Measurements from ENCODE around the gene CPNE7. TPM values are rescaled to one million over a fixed set of nuclear protein-coding genes. Genes with fewer than 3 reads are reported as not detected.

Gene CPNE7
- total and polyA plus RNA-seq, 8 donors, result 0.92 to 6.2 (median 1.8) TPM; not detected in 1

DNA sequence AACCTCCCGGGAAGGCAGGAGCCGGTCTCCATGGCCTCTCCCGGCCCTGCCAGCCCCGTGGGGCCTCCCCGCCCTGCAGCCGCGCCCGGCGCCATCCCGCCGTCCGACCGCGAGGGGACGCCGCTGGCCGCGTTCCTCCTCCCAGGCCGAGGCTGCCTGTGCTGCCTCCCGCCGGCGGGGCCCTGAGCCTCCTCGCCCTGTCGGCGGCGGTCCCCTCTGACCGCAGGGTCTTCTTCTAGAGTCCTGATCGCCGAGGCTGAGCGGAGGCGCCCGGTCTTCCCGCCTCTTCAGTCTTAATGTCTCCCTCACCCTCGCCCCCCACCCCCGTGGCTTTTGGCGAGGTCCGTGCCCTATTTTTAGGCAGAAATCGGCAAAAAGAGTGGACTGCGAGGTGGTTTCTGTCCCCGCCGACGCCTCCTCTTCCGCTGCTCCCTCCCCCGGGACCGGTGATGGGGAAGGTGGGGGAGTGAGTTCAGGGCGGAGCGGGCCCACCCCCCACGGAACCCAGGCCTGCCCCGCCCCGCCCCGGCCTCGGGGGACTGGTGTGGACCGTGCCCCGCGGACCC lies 794 bp upstream of the CPNE7 start:
- DNase-seq, result peak; percentile 77 to 86
- WGBS, 5 donors, result 1 to 4% (median 2%) methylated on average over 24 to 55 of the region's 55 CpGs
- Histone ChIP-seq H3K27me3 (peaks cover 23 to 83% (median 41%) of the 10 kb centered on the region in 3 donors), H3K4me3 (peak overlapping the region; percentile 29 to 46 (median 30)), H3K4me1 (peaks cover 20 to 31% (median 25%) of the 10 kb centered on the region in 4 donors), H3K36me3 (no peaks in the 10 kb centered on the region), H3K9me3 (no peaks in the 10 kb centered on the region), H3K27ac (no peak overlapping the region)
- TF ChIP-seq POLR2AphosphoS5 (IDR thresholded peaks at IDR 0.05) (peak in 1 of 3 donors; percentile 45), EP300 (IDR thresholded peaks at IDR 0.05) (no peak), POLR2A (IDR thresholded peaks at IDR 0.05) (no peak)
- TF ChIP-seq, protein P1, sequence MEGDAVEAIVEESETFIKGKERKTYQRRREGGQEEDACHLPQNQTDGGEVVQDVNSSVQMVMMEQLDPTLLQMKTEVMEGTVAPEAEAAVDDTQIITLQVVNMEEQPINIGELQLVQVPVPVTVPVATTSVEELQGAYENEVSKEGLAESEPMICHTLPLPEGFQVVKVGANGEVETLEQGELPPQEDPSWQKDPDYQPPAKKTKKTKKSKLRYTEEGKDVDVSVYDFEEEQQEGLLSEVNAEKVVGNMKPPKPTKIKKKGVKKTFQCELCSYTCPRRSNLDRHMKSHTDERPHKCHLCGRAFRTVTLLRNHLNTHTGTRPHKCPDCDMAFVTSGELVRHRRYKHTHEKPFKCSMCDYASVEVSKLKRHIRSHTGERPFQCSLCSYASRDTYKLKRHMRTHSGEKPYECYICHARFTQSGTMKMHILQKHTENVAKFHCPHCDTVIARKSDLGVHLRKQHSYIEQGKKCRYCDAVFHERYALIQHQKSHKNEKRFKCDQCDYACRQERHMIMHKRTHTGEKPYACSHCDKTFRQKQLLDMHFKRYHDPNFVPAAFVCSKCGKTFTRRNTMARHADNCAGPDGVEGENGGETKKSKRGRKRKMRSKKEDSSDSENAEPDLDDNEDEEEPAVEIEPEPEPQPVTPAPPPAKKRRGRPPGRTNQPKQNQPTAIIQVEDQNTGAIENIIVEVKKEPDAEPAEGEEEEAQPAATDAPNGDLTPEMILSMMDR (IDR thresholded peaks at IDR 0.05), result peak in 4 of 7 experiments; percentile 42 to 72 (median 64)
- intact Hi-C loops (cut with DNase I; ENCODE audit: low total_unique reads), result loop anchor here (10.0 kb wide), 1 partner anchor 70 kb away; no protein-coding TSS in a partner anchor

DNA sequence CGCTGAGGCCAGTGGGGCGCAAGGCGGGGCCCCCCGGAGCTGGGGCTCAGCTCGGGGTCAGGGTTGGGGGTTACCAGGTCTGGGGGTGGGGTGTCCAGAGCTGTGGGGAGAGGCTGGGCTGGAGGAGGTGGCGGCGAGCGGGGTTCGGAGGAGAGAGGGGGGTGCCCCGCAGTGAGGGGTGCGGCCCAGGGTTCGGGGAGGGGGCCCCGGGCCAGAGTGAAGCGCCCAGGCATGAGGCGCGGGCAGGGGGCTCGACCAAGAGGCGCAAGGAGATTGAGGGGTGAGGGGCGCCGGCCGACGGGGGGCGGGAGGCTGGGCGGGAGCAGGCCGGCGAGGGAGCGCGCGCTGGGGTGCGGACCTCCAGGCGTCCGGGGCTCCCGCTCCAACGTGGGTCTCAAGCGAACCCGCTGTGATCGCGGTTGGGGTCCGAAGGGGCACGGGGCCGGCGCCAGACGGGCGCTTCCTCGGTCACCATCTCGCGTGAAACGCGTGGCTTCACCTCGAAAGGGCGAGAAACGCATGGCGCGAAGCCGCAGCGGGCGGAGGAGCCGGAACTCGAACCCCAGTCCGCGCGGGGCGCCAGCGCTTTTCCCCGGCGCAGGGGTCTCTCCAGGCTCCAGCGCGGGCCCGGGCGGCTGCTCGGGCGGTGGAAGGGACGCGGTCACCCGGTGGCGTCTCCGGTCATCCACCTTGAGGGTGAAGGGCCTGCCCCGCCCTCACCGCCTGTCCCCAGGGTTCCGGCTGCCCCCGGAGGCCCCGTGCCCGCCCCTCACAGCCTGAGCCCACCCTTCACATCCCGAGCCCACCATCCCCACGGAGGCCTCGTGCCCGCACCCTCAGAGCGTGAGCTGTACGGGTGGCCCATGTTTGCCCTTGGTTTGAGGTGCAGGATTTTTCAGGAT lies 846 bp downstream of the CPNE7 start:
- Histone ChIP-seq H3K9me3 (no peaks in the 10 kb centered on the region), H3K36me3 (no peaks in the 10 kb centered on the region), H3K27me3 (peaks cover 18 to 69% (median 33%) of the 10 kb centered on the region in 3 donors), H3K27ac (no peak overlapping the region), H3K4me3 (peak overlapping the region in 3 of 4 donors; percentile 30 to 47 (median 31)), H3K4me1 (peaks cover 20 to 33% (median 27%) of the 10 kb centered on the region in 4 donors)
- intact Hi-C loops (cut with DNase I; ENCODE audit: low total_unique reads), result loop anchor here (10.0 kb wide), 1 partner anchor 68 kb away; no protein-coding TSS in a partner anchor
- TF ChIP-seq POLR2AphosphoS5 (IDR thresholded peaks at IDR 0.05) (no peak), POLR2A (IDR thresholded peaks at IDR 0.05) (no peak), EP300 (IDR thresholded peaks at IDR 0.05) (no peak)
- TF ChIP-seq, protein P1 (IDR thresholded peaks at IDR 0.05), result no peak
- no peak for DNase-seq
- WGBS, 5 donors, result 16 to 26% (median 25%) methylated on average over 45 to 89 of the region's 89 CpGs

DNA sequence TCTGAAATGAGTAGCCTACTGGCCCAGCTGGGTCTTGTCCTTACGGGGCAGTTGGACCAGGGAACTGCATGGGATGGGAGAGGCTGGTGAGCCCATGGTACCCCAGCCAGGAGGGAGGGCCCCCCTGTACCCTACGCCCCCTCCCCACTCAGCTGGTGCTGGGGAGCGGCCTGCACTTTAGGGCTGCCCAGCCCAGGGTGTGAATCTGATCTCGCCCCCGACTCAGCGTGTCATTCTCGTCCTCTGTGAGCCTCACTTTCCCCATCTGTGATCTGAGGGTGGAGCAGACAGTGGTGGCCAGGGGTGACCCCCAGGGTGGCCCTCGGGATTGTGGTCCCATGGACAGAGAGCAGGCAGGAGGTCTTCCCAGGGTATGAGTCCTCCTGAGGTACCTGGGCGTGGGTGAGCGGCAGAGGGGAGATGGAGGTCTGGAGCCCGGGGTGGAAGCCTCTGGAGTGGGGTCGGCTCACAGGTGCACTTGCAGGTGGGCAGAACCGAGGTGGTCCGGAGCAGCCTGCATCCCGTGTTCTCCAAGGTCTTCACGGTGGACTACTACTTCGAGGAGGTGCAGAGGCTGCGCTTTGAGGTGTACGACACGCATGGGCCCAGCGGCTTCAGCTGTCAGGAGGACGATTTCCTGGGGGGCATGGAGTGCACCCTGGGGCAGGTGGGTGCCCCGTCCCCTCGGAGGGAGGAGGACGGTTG lies 1.6 kb downstream of the CPNE7 start:
- no peaks in the 10 kb centered on the region for H3K36me3 ChIP-seq
- no peak overlapping the region for H3K4me3 ChIP-seq
- no peak for TF ChIP-seq EP300 (IDR thresholded peaks at IDR 0.05)
- no peak for TF ChIP-seq POLR2AphosphoS5 (IDR thresholded peaks at IDR 0.05)
- TF ChIP-seq POLR2A (IDR thresholded peaks at IDR 0.05), result no peak
- TF ChIP-seq, protein P1 (IDR thresholded peaks at IDR 0.05), result no peak
- H3K9me3 ChIP-seq, result no peaks in the 10 kb centered on the region
- H3K4me1 ChIP-seq, result peaks cover 26 to 36% (median 33%) of the 10 kb centered on the region in 4 donors
- no peak for DNase-seq
- no peak overlapping the region for H3K27ac ChIP-seq
- peaks cover 18 to 62% (median 33%) of the 10 kb centered on the region in 3 donors for H3K27me3 ChIP-seq
- WGBS, 5 donors, result 85 to 91% (median 88%) methylated on average over 15 to 25 of the region's 25 CpGs
- intact Hi-C loops (cut with DNase I; ENCODE audit: low total_unique reads), result loop anchor here (10.0 kb wide), 1 partner anchor 68 kb away; no protein-coding TSS in a partner anchor

DNA sequence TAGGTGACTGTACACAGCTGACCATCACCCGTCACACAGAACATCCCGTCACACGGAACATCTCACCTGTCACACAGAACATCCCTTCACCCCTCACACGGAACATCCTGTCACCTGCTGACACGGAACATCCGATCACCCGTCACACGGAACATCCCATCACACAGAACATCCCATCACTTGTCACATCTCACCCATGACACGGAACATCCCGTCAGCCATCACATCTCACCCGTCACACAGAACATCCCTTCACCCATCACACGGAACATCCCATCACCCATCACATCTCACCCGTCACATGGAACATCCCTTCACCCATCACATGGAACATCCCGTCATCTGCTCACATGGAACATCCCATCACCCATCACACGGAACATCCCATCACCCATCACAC lies 3.8 kb downstream of the CPNE7 start:
- no peak overlapping the region for H3K27ac ChIP-seq
- WGBS, 5 donors, result 91 to 94% (median 92%) methylated on average over 15 of the region's 15 CpGs
- no peak for DNase-seq
- H3K36me3 ChIP-seq, result no peaks in the 10 kb centered on the region
- TF ChIP-seq EP300 (IDR thresholded peaks at IDR 0.05) (no peak), POLR2AphosphoS5 (IDR thresholded peaks at IDR 0.05) (no peak), POLR2A (IDR thresholded peaks at IDR 0.05) (no peak)
- TF ChIP-seq, protein P1 (IDR thresholded peaks at IDR 0.05), result no peak
- no peak overlapping the region for H3K4me3 ChIP-seq
- no peaks in the 10 kb centered on the region for H3K9me3 ChIP-seq
- peaks cover 18 to 40% (median 26%) of the 10 kb centered on the region in 3 donors for H3K27me3 ChIP-seq
- peaks cover 32 to 50% (median 44%) of the 10 kb centered on the region in 4 donors for H3K4me1 ChIP-seq
- intact Hi-C loops (cut with DNase I; ENCODE audit: low total_unique reads), result loop anchor here (10.0 kb wide), 1 partner anchor 65 kb away; no protein-coding TSS in a partner anchor
